H1 (cell line): Measurements from ENCODE around the gene SIPA1L3. TPM values are rescaled to one million over a fixed set of nuclear protein-coding genes. Genes with fewer than 3 reads are reported as not detected.

Experiments
- CTCF ChIA-PET: fragments of 300-600 bp; sonication (Branson Sonifier 250); formaldehyde crosslinking; loops from one replicate; lab custom pipeline; 2021; ENCODE audit not compliant: partially characterized antibody; lab: Charles Lee
- POLR2A ChIA-PET: fragments of 300-600 bp; sonication (Branson Sonifier 250); formaldehyde crosslinking; loops from one replicate; lab custom pipeline; 2021; ENCODE audit warnings: inconsistent platforms; ENCODE audit not compliant: partially characterized antibody; lab: Charles Lee
- DNase-seq, 2 experiments: peaks; one replicate each; pipeline versions ENCODE4 v3.0.0 to v3.0.0-alpha.2; 2010 to 2022; ENCODE audit warnings: low spot score in 2 of 2, low read depth in 1 of 2, mixed read lengths in 1 of 2
- FAIRE-seq: peaks from 2 replicates; lab custom pipeline; 2011; peaks lifted over from hg19 to GRCh38; lab: Jason Lieb, UNC
- H2AFZ ChIP-seq: 2 replicates; pipeline ENCODE4 v1.8.1; 2012; ENCODE audit warnings: low read length, inconsistent platforms
- H2AK5ac ChIP-seq: 2 replicates; pipeline ENCODE4 v1.6.1; 2013; ENCODE audit warnings: low read depth, low read length
- H2BK120ac ChIP-seq: replicated peaks from 2 replicates; pipeline ENCODE3; 2013; ENCODE audit warnings: low read depth, low read length, inconsistent platforms
- H2BK12ac ChIP-seq: 2 replicates; pipeline ENCODE4 v1.6.1; 2013; ENCODE audit warnings: low read depth, low read length
- H2BK15ac ChIP-seq: 2 replicates; pipeline ENCODE4 v1.6.1; 2013; ENCODE audit warnings: low read length
- H2BK20ac ChIP-seq: 2 replicates; pipeline ENCODE4 v1.6.1; 2013; ENCODE audit warnings: low read length
- H2BK5ac ChIP-seq: 2 replicates; pipeline ENCODE4 v1.6.1; 2013; ENCODE audit warnings: low read depth, low read length
- H3K14ac ChIP-seq: 2 replicates; pipeline ENCODE4 v1.6.1; 2013; ENCODE audit warnings: inconsistent platforms; ENCODE audit not compliant: insufficient read length
- H3K18ac ChIP-seq: 2 replicates; pipeline ENCODE4 v1.6.1; 2013; ENCODE audit warnings: low read length; ENCODE audit errors: extremely low read depth
- H3K23ac ChIP-seq: 2 replicates; pipeline ENCODE4 v1.6.1; 2013; ENCODE audit warnings: inconsistent platforms; ENCODE audit not compliant: insufficient read length
- H3K23me2 ChIP-seq: 2 replicates; pipeline ENCODE4 v1.6.1; 2013; ENCODE audit warnings: low read depth, low read length
- H3K27ac ChIP-seq: 2 replicates; pipeline ENCODE4 v1.6.1; 2011; ENCODE audit warnings: low read depth, low read length, inconsistent platforms
- H3K27me3 ChIP-seq, 4 experiments: replicated peaks in 1 of 4; 1 replicate in 1 of 4; 2 replicates in 3 of 4; pipeline versions ENCODE4 v1.6.1 to v1.8.1; 2011 to 2013; ENCODE audit warnings: low read length in 3 of 4, mild to moderate bottlenecking in 3 of 4, inconsistent platforms in 2 of 4, mixed read lengths in 2 of 4, moderate library complexity in 1 of 4; ENCODE audit not compliant: control insufficient read depth in 3 of 4, insufficient read depth in 3 of 4; ENCODE audit errors: extremely low read depth in 1 of 4
- H3K36me3 ChIP-seq, 4 experiments: 2 replicates each; pipeline versions ENCODE4 v1.6.1 to v1.8.1; 2011 to 2013; ENCODE audit warnings: mild to moderate bottlenecking in 4 of 4, low read length in 3 of 4, moderate library complexity in 2 of 4, control low read depth in 1 of 4, inconsistent platforms in 1 of 4; ENCODE audit not compliant: insufficient read depth in 4 of 4, control insufficient read depth in 2 of 4
- H3K4ac ChIP-seq: replicated peaks from 2 replicates; pipeline ENCODE3; 2013; ENCODE audit warnings: low read length, low read depth, mixed read lengths, inconsistent platforms; ENCODE audit not compliant: insufficient read length
- H3K4me1 ChIP-seq, 4 experiments: replicated peaks in 1 of 4; 1 replicate in 1 of 4; 2 replicates in 3 of 4; pipeline versions ENCODE4 v1.6.1 to v1.8.1; 2011 to 2013; ENCODE audit warnings: low read length in 3 of 4, inconsistent platforms in 2 of 4, mixed read lengths in 1 of 4; ENCODE audit not compliant: insufficient read depth in 4 of 4, control insufficient read depth in 3 of 4
- H3K4me2 ChIP-seq, 2 experiments: 2 replicates each; pipeline versions ENCODE4 v1.6.1 to v1.8.1; 2011 to 2013; ENCODE audit warnings: low read depth in 2 of 2, low read length in 2 of 2, control low read depth in 1 of 2, inconsistent platforms in 1 of 2, mild to moderate bottlenecking in 1 of 2; ENCODE audit not compliant: insufficient read depth in 1 of 2
- H3K4me3 ChIP-seq, 4 experiments: fragments of 200-600, 300-600 bp in 1 of 4; sonication (generic), shearing (Covaris generic), sonication (Bioruptor Twin) in 1 of 4; 2 replicates each; pipeline versions ENCODE4 v1.5.1 to v1.8.1; 2011 to 2016; ENCODE audit warnings: low read length in 4 of 4, low read depth in 3 of 4, control low read depth in 2 of 4, inconsistent platforms in 2 of 4, mild to moderate bottlenecking in 2 of 4, mixed read lengths in 1 of 4, moderate library complexity in 1 of 4; ENCODE audit not compliant: insufficient read depth in 2 of 4; ENCODE audit errors: extremely low read depth in 1 of 4
- H3K56ac ChIP-seq: replicated peaks from 2 replicates; pipeline ENCODE3; 2013; ENCODE audit warnings: low read depth, mild to moderate bottlenecking, mixed read lengths, low read length, inconsistent platforms; ENCODE audit not compliant: insufficient read length
- H3K79me1 ChIP-seq: 2 replicates; pipeline ENCODE4 v1.6.1; 2013; ENCODE audit warnings: low read depth, low read length, control low read depth
- H3K79me2 ChIP-seq, 2 experiments: 2 replicates each; pipeline versions ENCODE4 v1.6.1 to v1.8.1; 2012 to 2013; ENCODE audit warnings: low read length in 2 of 2, mild to moderate bottlenecking in 2 of 2, inconsistent platforms in 1 of 2; ENCODE audit not compliant: insufficient read depth in 2 of 2, control insufficient read depth in 1 of 2
- H3K9ac ChIP-seq, 4 experiments: replicated peaks in 1 of 4; 1 replicate in 1 of 4; 2 replicates in 3 of 4; pipeline versions ENCODE4 v1.6.1 to v1.8.1; 2011 to 2013; ENCODE audit warnings: low read depth in 3 of 4, low read length in 3 of 4, control low read depth in 2 of 4, mild to moderate bottlenecking in 2 of 4, moderate library complexity in 2 of 4, inconsistent platforms in 1 of 4; ENCODE audit errors: extremely low read depth in 1 of 4
- H3K9me3 ChIP-seq, 2 experiments: 2 replicates each; pipeline versions ENCODE4 v1.6.1 to v1.8.1; 2012 to 2013; ENCODE audit warnings: mild to moderate bottlenecking in 2 of 2, moderate library complexity in 2 of 2, control low read depth in 1 of 2, inconsistent platforms in 1 of 2, low read depth in 1 of 2, low read length in 1 of 2, mixed read lengths in 1 of 2; ENCODE audit not compliant: insufficient read depth in 2 of 2
- H4K20me1 ChIP-seq, 2 experiments: replicated peaks in 1 of 2; 2 replicates each; pipeline versions ENCODE3 to v1.8.1; 2011 to 2013; ENCODE audit warnings: inconsistent platforms in 2 of 2, low read length in 2 of 2, mild to moderate bottlenecking in 1 of 2; ENCODE audit not compliant: insufficient read depth in 2 of 2, control insufficient read depth in 1 of 2
- H4K5ac ChIP-seq: 2 replicates; pipeline ENCODE4 v1.6.1; 2013; ENCODE audit warnings: low read length, low read depth, mixed read lengths, inconsistent platforms; ENCODE audit not compliant: insufficient read length
- H4K8ac ChIP-seq: 2 replicates; pipeline ENCODE4 v1.8.0; 2013; ENCODE audit warnings: mild to moderate bottlenecking, moderate library complexity, low read length, inconsistent platforms; ENCODE audit not compliant: insufficient read depth; ENCODE audit errors: extremely low read depth
- H4K91ac ChIP-seq: replicated peaks from 2 replicates; pipeline ENCODE3; 2013; ENCODE audit warnings: low read length, mixed read lengths, inconsistent platforms; ENCODE audit not compliant: insufficient read length
- GTF2F1 ChIP-seq: IDR thresholded peaks from 2 replicates; pipeline ENCODE4 v1.6.1; 2012; ENCODE audit warnings: low read depth, low read length, improper control_type of control experiment, borderline replicate concordance
- HDAC6 ChIP-seq: IDR thresholded peaks from one replicate; pipeline ENCODE4 v1.7.1; 2012; ENCODE audit warnings: low read depth, mild to moderate bottlenecking, inconsistent platforms, low read length, moderate library complexity
- KDM1A ChIP-seq: fragments of 200-600, 300-600 bp; sonication (generic); IDR thresholded peaks from 2 replicates; pipeline ENCODE4 v1.7.1; 2016; ENCODE audit warnings: mild to moderate bottlenecking, low read length, borderline replicate concordance
- PHF8 ChIP-seq: fragments of 200-600 bp; sonication (generic); conservative IDR thresholded peaks from 2 replicates; pipeline ENCODE4 v1.7.1; 2012; ENCODE audit warnings: low read depth, mild to moderate bottlenecking, inconsistent platforms, low read length, moderate library complexity
- POLR2A ChIP-seq, 2 experiments: IDR thresholded peaks; 1 replicate in 1 of 2; 2 replicates in 1 of 2; pipeline ENCODE4 v1.6.1; 2011; ENCODE audit warnings: low read depth in 2 of 2, low read length in 2 of 2, mild to moderate bottlenecking in 2 of 2; ENCODE audit errors: control extremely low read depth in 1 of 2
- RXRA ChIP-seq: IDR thresholded peaks from 2 replicates; pipeline ENCODE4 v1.6.1; 2011; ENCODE audit warnings: low read depth, mild to moderate bottlenecking, low read length, moderate library complexity; ENCODE audit not compliant: insufficient read depth
- SP1 ChIP-seq: IDR thresholded peaks from 2 replicates; pipeline ENCODE4 v1.6.1; 2011; ENCODE audit warnings: low read depth, low read length
- SUZ12 ChIP-seq: fragments of 200-600 bp; sonication (generic); IDR thresholded peaks from 2 replicates; pipeline ENCODE4 v1.6.1; 2012; ENCODE audit warnings: mild to moderate bottlenecking, inconsistent platforms, low read length, moderate library complexity, mixed read lengths
- TCF12 ChIP-seq: IDR thresholded peaks from 2 replicates; pipeline ENCODE4 v1.6.1; 2011; ENCODE audit warnings: low read depth, mild to moderate bottlenecking, low read length
- YY1 ChIP-seq: IDR thresholded peaks from 2 replicates; pipeline ENCODE4 v1.6.1; 2011; ENCODE audit warnings: low read depth, mild to moderate bottlenecking, low read length
- WGBS, 2 experiments: shearing (Covaris generic) in 1 of 2; methylation state at CpG; one replicate each; pipeline versions ENCODE4 v1.1.6 to v1.1.7; 2013 to 2015; ENCODE audit warnings: low lambda C conversion rate in 2 of 2, mixed read lengths in 2 of 2, inconsistent platforms in 1 of 2, low coverage in 1 of 2, missing lambda C conversion rate in 1 of 2; ENCODE audit not compliant: insufficient replicate concordance in 2 of 2, insufficient coverage in 1 of 2, insufficient read length in 1 of 2; ENCODE audit errors: extremely low coverage in 1 of 2, missing lambda C conversion rate in 1 of 2; 5-methylcytosine and 5-hydroxymethylcytosine counted together
- polyA plus RNA-seq, 7 experiments: library from polyadenylated mRNA; depleted of rRNA in 3 of 7; stranded (reverse) in 5 of 7; unstranded in 2 of 7; fragments of >200 nt in 5 of 7; fragments of 200-250 nt in 2 of 7; gene quantifications; 1 replicate in 5 of 7; 2 replicates in 1 of 7; 4 replicates in 1 of 7; pipeline versions ENCODE4 v1.2.1 to v1.2.3, GENCODE V29; 2011 to 2013; ENCODE audit warnings: missing spikeins in 2 of 7, mixed read lengths in 2 of 7
- total RNA-seq: library from RNA; stranded (reverse); fragmentation: NEBNext Ultra II Directional; extraction: Animal tissue kit (Norgen Biotek cat#: 25700); gene quantifications from 2 replicates; pipeline ENCODE4 v1.2.1, GENCODE V29; 2021

SIPA1L3 gene
- total and polyA plus RNA-seq, 2 of the 8 experiments (the other 6 are each of a cell fraction or from before 2014, with no cell fraction given) = 15.0 to 54.9 TPM

GRCh38 chr19:37935341-37935740, 28.3 kb downstream of the SIPA1L3 start:
- peaks cover 0 to 13% (median 4%) of the 10 kb centered on the region in 4 experiments; a peak in 2 of 8 replicates for H3K36me3 ChIP-seq
- no peak for FAIRE-seq

More at GRCh38 chr19:37935341-37935740, 28.3 kb downstream of the SIPA1L3 start:
- no peaks in the 10 kb centered on the region for H3K27me3 ChIP-seq
- H4K20me1 ChIP-seq = no peaks in the 10 kb centered on the region
- H3K56ac ChIP-seq = no peak overlapping the region
- H2AFZ ChIP-seq = no peak overlapping the region
- no peak overlapping the region for H3K4me2 ChIP-seq
- H2BK12ac ChIP-seq = no peak overlapping the region
- no peak overlapping the region for H2BK5ac ChIP-seq
- no peak overlapping the region for H2BK20ac ChIP-seq
- H3K9ac ChIP-seq = no peak overlapping the region
- H3K9me3 ChIP-seq = peaks cover 3 to 9% of the 10 kb centered on the region in 2 experiments; a peak in 2 of 4 replicates
- peaks cover 10 to 29% (median 24%) of the 10 kb centered on the region in 4 experiments for H3K4me1 ChIP-seq
- CTCF ChIA-PET = no interaction called here
- H2AK5ac ChIP-seq = no peak overlapping the region
- no peak for TF ChIP-seq KDM1A
- no peak for TF ChIP-seq TCF12
- no peak for TF ChIP-seq PHF8
- no peak for TF ChIP-seq SUZ12
- TF ChIP-seq HDAC6 = no peak
- TF ChIP-seq YY1 = no peak
- TF ChIP-seq POLR2A (IDR thresholded peaks at IDR 0.05; ENCODE audit: control extremely low read depth in 1 of 2, low read depth in 2 of 2, low read length in 2 of 2) = no peak
- TF ChIP-seq RXRA = no peak
- no peak for TF ChIP-seq SP1
- TF ChIP-seq GTF2F1 = no peak
- H3K18ac ChIP-seq = no peak overlapping the region
- H3K14ac ChIP-seq = no peak overlapping the region
- no peak overlapping the region for H3K4me3 ChIP-seq
- H3K4ac ChIP-seq = no peak overlapping the region
- H2BK120ac ChIP-seq = no peak overlapping the region
- H3K79me2 ChIP-seq = peaks cover 7 to 73% of the 10 kb centered on the region in 2 experiments
- no peak overlapping the region for H4K91ac ChIP-seq
- POLR2A ChIA-PET = no interaction called here
- H2BK15ac ChIP-seq = no peak overlapping the region
- no peak overlapping the region for H3K23ac ChIP-seq
- DNase-seq = no peak
- H3K23me2 ChIP-seq = peaks cover 5% of the 10 kb centered on the region; the same call in 1 of the 2 replicates
- H4K5ac ChIP-seq = no peak overlapping the region
- WGBS, 2 experiments = 32% methylated on average over 1 of the region's 1 CpG; no CpG with 5 or more reads in 1 of the 2 experiments
- H4K8ac ChIP-seq = no peak overlapping the region
- H3K79me1 ChIP-seq = peaks cover 24% of the 10 kb centered on the region
- H3K27ac ChIP-seq = no peak overlapping the region
